ENCODE results near the gene LRBA.
"Not testable (repeated sequence)": the region's sequence is repeated elsewhere in the genome, so short reads cannot be mapped to it uniquely, and the experiment has no call there.

Gene LRBA

GRCh38 chr4:151014521-151015458 is at the start of gene LRBA:
LRBA (minus strand) TSS chr4:151015284; CDS start chr4:151014642, 642 bp downstream.
- Mint-ChIP-seq H3K4me3 (peak within 1 kb of the TSS; percentile 100), H3K27ac (peak within 1 kb of the TSS; percentile 99), H3K27me3 (no peaks in the 10 kb centered on the region), H3K4me1 (ENCODE audit: low read depth) (peaks cover 29% of the 10 kb centered on the region), H3K9me3 (ENCODE audit: low read depth) (no peaks in the 10 kb centered on the region), H3K36me3 (no peaks in the 10 kb centered on the region)

GRCh38 chr4:151063143-151063542 is 48.1 kb upstream of the LRBA start:
- not testable (repeated sequence) for H3K36me3 Mint-ChIP-seq; H3K9me3 Mint-ChIP-seq (ENCODE audit: low read depth); H3K27ac Mint-ChIP-seq

GRCh38 chr4:151055539-151055938 is 40.5 kb upstream of the LRBA start:
- H3K4me3 Mint-ChIP-seq, result no peak overlapping the region
- no peaks in the 10 kb centered on the region for H3K36me3 Mint-ChIP-seq
- H3K4me1 Mint-ChIP-seq (ENCODE audit: low read depth), result no peaks in the 10 kb centered on the region
- no peak overlapping the region for H3K27ac Mint-ChIP-seq
- H3K9me3 Mint-ChIP-seq (ENCODE audit: low read depth), result no peaks in the 10 kb centered on the region
- H3K27me3 Mint-ChIP-seq, result no peaks in the 10 kb centered on the region

More at GRCh38 chr4:151063143-151063542, 48.1 kb upstream of the LRBA start:
- not testable (repeated sequence) for H3K4me1 Mint-ChIP-seq (ENCODE audit: low read depth); H3K27me3 Mint-ChIP-seq; H3K4me3 Mint-ChIP-seq

GRCh38 chr4:151052785-151053184 is 37.7 kb upstream of the LRBA start:
- Mint-ChIP-seq H3K36me3 (no peaks in the 10 kb centered on the region), H3K4me1 (ENCODE audit: low read depth) (no peaks in the 10 kb centered on the region), H3K4me3 (no peak overlapping the region), H3K27ac (no peak overlapping the region), H3K9me3 (ENCODE audit: low read depth) (no peaks in the 10 kb centered on the region), H3K27me3 (no peaks in the 10 kb centered on the region)

- no peaks in the 10 kb centered on the region for H3K4me1 Mint-ChIP-seq (ENCODE audit: low read depth)
- H3K9me3 Mint-ChIP-seq (ENCODE audit: low read depth), result no peaks in the 10 kb centered on the region
- no peaks in the 10 kb centered on the region for H3K27me3 Mint-ChIP-seq
- H3K27ac Mint-ChIP-seq, result no peak overlapping the region
- no peak overlapping the region for H3K4me3 Mint-ChIP-seq
- H3K36me3 Mint-ChIP-seq, result no peaks in the 10 kb centered on the region
These were observed 34.4 kb upstream of the LRBA start for GRCh38 chr4:151049430-151049884.

- Mint-ChIP-seq H3K36me3 (no peaks in the 10 kb centered on the region), H3K27me3 (no peaks in the 10 kb centered on the region), H3K27ac (no peak overlapping the region)
These were observed 33.8 kb upstream of the LRBA start for GRCh38 chr4:151048913-151049312.

GRCh38 chr4:151046609-151047008 is 31.5 kb upstream of the LRBA start:
- H3K4me3 Mint-ChIP-seq, result no peak overlapping the region
- H3K9me3 Mint-ChIP-seq (ENCODE audit: low read depth), result no peaks in the 10 kb centered on the region
- no peaks in the 10 kb centered on the region for H3K27me3 Mint-ChIP-seq
- H3K4me1 Mint-ChIP-seq (ENCODE audit: low read depth), result no peaks in the 10 kb centered on the region
- no peak overlapping the region for H3K27ac Mint-ChIP-seq
- H3K36me3 Mint-ChIP-seq, result no peaks in the 10 kb centered on the region

More at GRCh38 chr4:151048913-151049312, 33.8 kb upstream of the LRBA start:
- Mint-ChIP-seq H3K4me3 (no peak overlapping the region), H3K9me3 (ENCODE audit: low read depth) (no peaks in the 10 kb centered on the region), H3K4me1 (ENCODE audit: low read depth) (no peaks in the 10 kb centered on the region)

GRCh38 chr4:151045907-151046306 is 30.8 kb upstream of the LRBA start:
- Mint-ChIP-seq H3K27ac (no peak overlapping the region), H3K27me3 (no peaks in the 10 kb centered on the region), H3K4me1 (ENCODE audit: low read depth) (no peaks in the 10 kb centered on the region), H3K36me3 (no peaks in the 10 kb centered on the region), H3K4me3 (no peak overlapping the region), H3K9me3 (ENCODE audit: low read depth) (no peaks in the 10 kb centered on the region)

- Mint-ChIP-seq H3K36me3 (no peaks in the 10 kb centered on the region), H3K4me3 (no peak overlapping the region), H3K27ac (no peak overlapping the region), H3K9me3 (ENCODE audit: low read depth) (no peaks in the 10 kb centered on the region), H3K4me1 (ENCODE audit: low read depth) (no peaks in the 10 kb centered on the region), H3K27me3 (no peaks in the 10 kb centered on the region)
These were observed 28.9 kb upstream of the LRBA start for GRCh38 chr4:151043803-151044515.

- Mint-ChIP-seq H3K9me3 (ENCODE audit: low read depth) (no peaks in the 10 kb centered on the region), H3K36me3 (no peaks in the 10 kb centered on the region), H3K4me3 (no peak overlapping the region), H3K27ac (no peak overlapping the region), H3K4me1 (ENCODE audit: low read depth) (peaks cover 3% of the 10 kb centered on the region), H3K27me3 (no peaks in the 10 kb centered on the region)
These were observed 24.6 kb upstream of the LRBA start for GRCh38 chr4:151039733-151040132.

- H3K4me3 Mint-ChIP-seq, result no peak overlapping the region
- peaks cover 6% of the 10 kb centered on the region for H3K4me1 Mint-ChIP-seq (ENCODE audit: low read depth)
- H3K27ac Mint-ChIP-seq, result no peak overlapping the region
- no peaks in the 10 kb centered on the region for H3K9me3 Mint-ChIP-seq (ENCODE audit: low read depth)
- H3K36me3 Mint-ChIP-seq, result no peaks in the 10 kb centered on the region
- H3K27me3 Mint-ChIP-seq, result no peaks in the 10 kb centered on the region
These were observed 23.5 kb upstream of the LRBA start for GRCh38 chr4:151038452-151039157.

GRCh38 chr4:151035911-151036310 is 20.8 kb upstream of the LRBA start:
- Mint-ChIP-seq H3K4me1 (ENCODE audit: low read depth) (peaks cover 16% of the 10 kb centered on the region), H3K27me3 (no peaks in the 10 kb centered on the region), H3K4me3 (no peak overlapping the region), H3K27ac (no peak overlapping the region), H3K9me3 (ENCODE audit: low read depth) (no peaks in the 10 kb centered on the region), H3K36me3 (no peaks in the 10 kb centered on the region)

GRCh38 chr4:151035328-151035727 is 20.2 kb upstream of the LRBA start:
- H3K4me1 Mint-ChIP-seq (ENCODE audit: low read depth), result peaks cover 19% of the 10 kb centered on the region

GRCh38 chr4:151034829-151035228 is 19.7 kb upstream of the LRBA start:
- no peak overlapping the region for H3K4me3 Mint-ChIP-seq
- peaks cover 23% of the 10 kb centered on the region for H3K4me1 Mint-ChIP-seq (ENCODE audit: low read depth)
- H3K27me3 Mint-ChIP-seq, result no peaks in the 10 kb centered on the region
- H3K36me3 Mint-ChIP-seq, result no peaks in the 10 kb centered on the region
- H3K9me3 Mint-ChIP-seq (ENCODE audit: low read depth), result no peaks in the 10 kb centered on the region
- no peak overlapping the region for H3K27ac Mint-ChIP-seq

More at GRCh38 chr4:151035328-151035727, 20.2 kb upstream of the LRBA start:
- H3K27ac Mint-ChIP-seq, result no peak overlapping the region
- no peaks in the 10 kb centered on the region for H3K36me3 Mint-ChIP-seq
- no peak overlapping the region for H3K4me3 Mint-ChIP-seq
- H3K9me3 Mint-ChIP-seq (ENCODE audit: low read depth), result no peaks in the 10 kb centered on the region
- H3K27me3 Mint-ChIP-seq, result no peaks in the 10 kb centered on the region

All from activated naive CD8-positive, alpha-beta T cell (primary cell).